GM18907 (cell line): ENCODE results near the gene ZNF532.
"Not testable (repeated sequence)": the region's sequence is repeated elsewhere in the genome, so short reads cannot be mapped to it uniquely, and the experiment has no call there.

ENCODE experiments used
- ATAC-seq: cut with Tn5 transposase; IDR thresholded peaks from one replicate; pipeline ENCODE4 v1.9.1; 2021; ENCODE audit warnings: mild to moderate bottlenecking, moderate library complexity; ENCODE audit not compliant: unreplicated experiment

ZNF532 gene, protein sequence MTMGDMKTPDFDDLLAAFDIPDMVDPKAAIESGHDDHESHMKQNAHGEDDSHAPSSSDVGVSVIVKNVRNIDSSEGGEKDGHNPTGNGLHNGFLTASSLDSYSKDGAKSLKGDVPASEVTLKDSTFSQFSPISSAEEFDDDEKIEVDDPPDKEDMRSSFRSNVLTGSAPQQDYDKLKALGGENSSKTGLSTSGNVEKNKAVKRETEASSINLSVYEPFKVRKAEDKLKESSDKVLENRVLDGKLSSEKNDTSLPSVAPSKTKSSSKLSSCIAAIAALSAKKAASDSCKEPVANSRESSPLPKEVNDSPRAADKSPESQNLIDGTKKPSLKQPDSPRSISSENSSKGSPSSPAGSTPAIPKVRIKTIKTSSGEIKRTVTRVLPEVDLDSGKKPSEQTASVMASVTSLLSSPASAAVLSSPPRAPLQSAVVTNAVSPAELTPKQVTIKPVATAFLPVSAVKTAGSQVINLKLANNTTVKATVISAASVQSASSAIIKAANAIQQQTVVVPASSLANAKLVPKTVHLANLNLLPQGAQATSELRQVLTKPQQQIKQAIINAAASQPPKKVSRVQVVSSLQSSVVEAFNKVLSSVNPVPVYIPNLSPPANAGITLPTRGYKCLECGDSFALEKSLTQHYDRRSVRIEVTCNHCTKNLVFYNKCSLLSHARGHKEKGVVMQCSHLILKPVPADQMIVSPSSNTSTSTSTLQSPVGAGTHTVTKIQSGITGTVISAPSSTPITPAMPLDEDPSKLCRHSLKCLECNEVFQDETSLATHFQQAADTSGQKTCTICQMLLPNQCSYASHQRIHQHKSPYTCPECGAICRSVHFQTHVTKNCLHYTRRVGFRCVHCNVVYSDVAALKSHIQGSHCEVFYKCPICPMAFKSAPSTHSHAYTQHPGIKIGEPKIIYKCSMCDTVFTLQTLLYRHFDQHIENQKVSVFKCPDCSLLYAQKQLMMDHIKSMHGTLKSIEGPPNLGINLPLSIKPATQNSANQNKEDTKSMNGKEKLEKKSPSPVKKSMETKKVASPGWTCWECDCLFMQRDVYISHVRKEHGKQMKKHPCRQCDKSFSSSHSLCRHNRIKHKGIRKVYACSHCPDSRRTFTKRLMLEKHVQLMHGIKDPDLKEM (N-terminal part only)

GRCh38 chr18:58864146-58865032 is at the start of gene ZNF532:
Gene ZNF532 (plus strand): TSS chr18:58864877. CDS start in a region left out here.
- no peak for ATAC-seq

GRCh38 chr18:58819051-58819450 is 45.6 kb upstream of the ZNF532 start:
- ATAC-seq = no peak

DNA sequence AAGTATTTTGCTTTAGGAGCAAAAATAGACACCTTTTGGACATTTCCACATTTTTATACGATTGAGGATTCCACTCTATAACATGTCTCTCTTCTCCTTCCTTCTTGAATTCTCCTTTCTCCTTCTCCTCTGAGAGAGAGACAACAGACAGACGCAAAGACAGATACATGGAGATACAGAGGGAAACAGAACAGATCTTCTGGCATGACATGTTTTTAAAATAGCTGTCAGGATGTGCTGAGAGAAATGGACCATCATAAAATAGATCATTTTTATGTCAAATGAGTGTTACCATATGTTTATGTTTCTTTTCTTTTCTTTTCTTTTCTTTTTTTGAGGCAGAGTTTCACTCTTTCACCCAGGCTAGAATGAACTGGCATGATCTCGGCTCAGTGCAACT is 44.4 kb upstream of the ZNF532 start:
- no peak for ATAC-seq

DNA sequence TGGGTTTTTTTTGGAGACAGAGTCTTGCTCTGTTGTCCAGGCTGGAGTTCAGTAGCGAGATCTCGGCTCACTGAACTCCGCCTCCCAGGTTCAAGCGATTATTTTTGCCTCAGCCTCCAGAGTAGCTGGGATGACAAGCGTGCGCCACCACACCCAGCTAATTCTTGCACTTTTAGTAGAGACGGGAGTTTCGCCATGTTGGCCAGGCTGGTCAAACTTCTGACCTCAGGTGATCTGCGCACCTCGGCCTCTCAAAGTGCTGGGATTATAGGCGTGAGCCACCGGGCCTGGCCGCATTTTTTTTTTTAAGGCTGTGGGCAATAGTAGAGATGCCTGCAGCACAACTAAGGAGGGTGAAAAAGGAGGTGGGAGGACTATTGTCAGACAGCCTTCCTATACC is 41.7 kb upstream of the ZNF532 start:
- no peak for ATAC-seq

- ATAC-seq = no peak
These were observed 41.3 kb upstream of the ZNF532 start for GRCh38 chr18:58823412-58823811.

- not testable (repeated sequence) for ATAC-seq
These were observed 37.8 kb upstream of the ZNF532 start for GRCh38 chr18:58826926-58827325.

- ATAC-seq = no peak
These were observed 37.2 kb upstream of the ZNF532 start for GRCh38 chr18:58827428-58827827.

DNA sequence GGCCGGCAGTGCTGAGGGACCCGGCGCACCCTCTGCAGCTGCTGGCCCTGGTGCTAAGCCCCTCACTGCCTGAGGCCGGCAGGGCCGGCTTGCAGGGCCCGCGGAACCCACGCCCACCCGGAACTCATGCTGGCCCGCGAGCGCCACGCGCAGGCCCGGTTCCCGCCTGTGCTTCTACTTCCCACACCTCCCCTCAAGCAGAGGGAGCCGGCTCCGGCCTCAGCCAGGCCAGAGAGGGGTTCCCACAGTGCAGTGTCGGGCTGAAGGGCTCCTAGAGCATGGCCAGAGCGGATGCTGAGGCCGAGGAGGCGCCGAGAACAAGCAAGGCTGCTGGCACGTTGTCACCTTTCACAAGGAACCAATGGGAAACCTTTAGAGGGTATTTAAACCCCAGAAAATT is 36.8 kb upstream of the ZNF532 start:
- ATAC-seq = no peak

GRCh38 chr18:58828399-58829121 is 36.1 kb upstream of the ZNF532 start:
- no peak for ATAC-seq

GRCh38 chr18:58829263-58829662 is 35.4 kb upstream of the ZNF532 start:
- no peak for ATAC-seq

DNA sequence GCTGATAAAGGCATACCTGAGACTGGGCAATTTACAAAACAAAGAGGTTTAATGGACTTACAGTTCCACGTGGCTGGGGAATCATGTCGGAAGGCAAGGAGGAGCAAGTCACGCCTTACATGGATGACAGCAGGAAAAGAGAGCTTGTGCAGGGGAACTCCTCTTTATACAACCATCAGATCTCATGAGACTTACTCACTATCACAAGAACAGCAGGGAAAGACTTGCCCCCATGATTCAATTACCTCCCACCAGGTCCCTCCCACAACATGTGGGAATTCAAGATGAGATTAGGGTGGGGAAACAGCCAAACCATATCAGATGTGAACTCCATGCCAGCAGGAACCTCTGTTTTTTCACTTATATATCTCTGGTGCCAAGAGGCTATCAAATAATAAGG is 34.8 kb upstream of the ZNF532 start:
- not testable (repeated sequence) for ATAC-seq

DNA sequence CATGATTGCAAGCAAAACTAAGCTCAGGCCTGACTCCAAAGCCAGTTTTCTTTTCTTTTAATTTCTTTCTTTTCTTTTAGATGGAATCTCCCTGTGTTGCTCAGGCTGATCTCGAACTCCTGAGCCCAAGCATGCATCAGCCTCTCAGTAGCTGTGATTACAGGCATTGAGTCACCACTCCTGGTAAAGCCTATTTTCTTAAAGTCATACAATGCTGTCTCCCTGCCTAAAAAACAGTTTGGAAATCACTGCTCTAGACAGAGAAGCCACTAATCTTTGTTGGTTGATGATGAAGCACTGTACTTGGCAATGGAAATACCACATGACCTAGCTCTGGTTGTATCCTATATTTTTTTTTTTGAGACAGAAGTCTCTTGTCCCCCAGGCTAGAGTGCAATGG is 33.1 kb upstream of the ZNF532 start:
- ATAC-seq = no peak

DNA sequence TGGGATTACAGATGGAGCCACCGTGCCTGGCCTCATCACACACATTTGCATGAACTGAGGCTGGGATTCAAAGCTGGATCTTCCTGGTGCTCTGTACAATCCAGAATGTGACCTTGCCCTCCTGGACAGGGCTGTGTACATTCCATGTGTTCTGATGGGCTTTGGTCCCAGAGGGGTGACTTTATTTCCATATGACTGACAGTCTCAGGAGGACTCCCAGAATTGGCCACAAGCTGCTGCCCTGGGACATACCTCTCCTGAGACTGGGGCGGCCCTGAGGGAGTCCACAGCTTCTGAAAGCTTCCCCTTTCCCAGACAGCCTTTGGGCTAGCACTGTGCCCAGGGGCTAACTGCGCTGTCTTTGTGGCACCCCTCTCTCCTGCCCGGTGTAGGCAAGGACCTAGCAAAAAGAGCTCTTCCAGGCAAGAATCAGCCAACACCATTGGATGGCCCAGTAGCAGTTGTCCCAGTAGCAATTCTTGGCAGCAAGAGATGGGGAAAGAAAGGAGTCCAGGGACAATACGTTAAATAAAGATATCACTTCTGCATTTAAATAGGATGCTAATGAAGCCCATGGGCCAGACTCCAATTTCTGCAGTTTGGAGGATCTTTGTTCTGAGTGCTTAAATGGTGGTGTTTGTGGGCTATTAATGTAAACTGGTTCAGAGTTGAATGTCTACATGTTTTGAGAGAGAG is 26.4 kb upstream of the ZNF532 start:
- no peak for ATAC-seq

DNA sequence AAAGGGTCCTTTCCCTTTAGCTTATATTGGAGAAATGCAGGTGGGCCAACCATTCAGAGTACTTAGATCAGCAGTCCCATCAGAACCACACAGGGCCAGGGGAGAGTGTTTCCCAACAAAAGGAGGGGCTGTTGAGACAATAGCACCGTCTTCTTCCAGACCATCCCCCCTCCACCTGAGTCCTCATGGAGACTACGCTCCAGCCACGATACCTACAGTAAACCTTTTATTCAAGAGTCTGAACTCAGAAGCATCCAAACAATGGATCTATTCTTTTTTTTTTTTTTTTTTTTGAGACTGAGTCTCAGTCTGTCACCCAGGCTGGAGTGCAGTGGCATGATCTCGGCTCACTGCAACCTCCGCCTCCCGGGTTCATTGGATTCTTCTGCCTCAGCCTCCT is 25.7 kb upstream of the ZNF532 start:
- no peak for ATAC-seq

GRCh38 chr18:58842978-58843687 is 21.5 kb upstream of the ZNF532 start:
- ATAC-seq = no peak

- no peak for ATAC-seq
These were observed 21.0 kb upstream of the ZNF532 start for GRCh38 chr18:58843688-58844035.

GRCh38 chr18:58844871-58845270 is 19.8 kb upstream of the ZNF532 start:
- ATAC-seq = no peak

- no peak for ATAC-seq
These were observed 18.6 kb upstream of the ZNF532 start for GRCh38 chr18:58845928-58846724.
